K562 (cell line): ENCODE results near the gene HTR2A. TPM values are rescaled to one million over a fixed set of nuclear protein-coding genes. Genes with fewer than 3 reads are reported as not detected.

Source experiments
- ATAC-seq: fragments of 200-7000 bp; cut with Tn5 transposase; 3 replicates; pipeline ENCODE4 v1.9.1; 2020; ENCODE audit warnings: moderate library complexity
- BruUV-seq: library from RNA; stranded (reverse); fragments of 400-500 nt; replicated peaks from 2 replicates; lab custom pipeline; 2021; lab: Mats Ljungman, UMichigan
- CTCF ChIA-PET: fragments of 300-600 bp; formaldehyde crosslinking; extraction: SDS; loops from one replicate; lab custom pipeline; 2021; ENCODE audit warnings: low intra/inter-chr PET ratio; lab: Yijun Ruan, JAX
- POLR2A ChIA-PET: fragments of 300-600, 350-650 bp; sonication (Branson Sonifier 250); formaldehyde crosslinking; extraction: SDS; loops from one replicate; lab custom pipeline; 2021; ENCODE audit warnings: antibody characterized with exemption, inconsistent platforms; lab: Yijun Ruan, JAX
- DNase-seq, 4 experiments: peaks; one replicate each; pipeline versions ENCODE4 v3.0.0 to v3.0.0-alpha.2; 2011 to 2018; ENCODE audit warnings: low spot score in 3 of 4, mixed read lengths in 3 of 4; ENCODE audit errors: extremely low read depth in 1 of 4
- FAIRE-seq: peaks from 2 replicates; lab custom pipeline; 2011; peaks lifted over from hg19 to GRCh38; lab: Jason Lieb, UNC
- H2AFZ ChIP-seq: 2 replicates; pipeline ENCODE4 v1.6.0; 2011; ENCODE audit warnings: low read depth, low read length, control low read depth, inconsistent platforms
- H3K27ac ChIP-seq: fragments of 200-600 bp; 3 replicates; pipeline ENCODE4 v1.8.0; 2011; ENCODE audit warnings: low read depth, mild to moderate bottlenecking, control low read depth, inconsistent platforms, low read length, moderate library complexity, mixed read lengths; ENCODE audit errors: extremely low read depth
- H3K27me3 ChIP-seq, 2 experiments: fragments of 300-600 bp in 1 of 2; 2 replicates in 1 of 2; 3 replicates in 1 of 2; pipeline versions ENCODE4 v1.6.0 to v1.8.0; 2011; ENCODE audit warnings: inconsistent platforms in 2 of 2, low read length in 2 of 2, mild to moderate bottlenecking in 1 of 2, mixed read lengths in 1 of 2, moderate library complexity in 1 of 2; ENCODE audit not compliant: control insufficient read depth in 2 of 2, insufficient read depth in 2 of 2
- H3K36me3 ChIP-seq: fragments of 300-600 bp; 3 replicates; pipeline ENCODE4 v1.8.0; 2011; ENCODE audit warnings: mild to moderate bottlenecking, low read length, inconsistent platforms; ENCODE audit not compliant: control insufficient read depth, insufficient read depth
- H3K4me1 ChIP-seq, 2 experiments: fragments of 200-600 bp in 1 of 2; replicated peaks in 1 of 2; 2 replicates in 1 of 2; 3 replicates in 1 of 2; pipeline versions ENCODE4 v1.5.1 to v1.8.0; 2011; ENCODE audit warnings: inconsistent platforms in 2 of 2, low read length in 2 of 2, mild to moderate bottlenecking in 1 of 2, mixed read lengths in 1 of 2, moderate library complexity in 1 of 2; ENCODE audit not compliant: control insufficient read depth in 2 of 2, insufficient read depth in 2 of 2
- H3K4me2 ChIP-seq: 2 replicates; pipeline ENCODE4 v1.6.1; 2011; ENCODE audit warnings: low read length, control low read depth, inconsistent platforms, mixed read lengths; ENCODE audit not compliant: insufficient read depth
- H3K4me3 ChIP-seq: fragments of 200-600 bp; sonication (generic), shearing (Covaris generic); 2 replicates; pipeline ENCODE4 v1.5.1; 2016; ENCODE audit warnings: control low read depth, inconsistent platforms
- H3K79me2 ChIP-seq: fragments of 200-600 bp; 3 replicates; pipeline ENCODE4 v1.8.0; 2011; ENCODE audit warnings: low read length, inconsistent platforms; ENCODE audit not compliant: control insufficient read depth, insufficient read depth
- H3K9ac ChIP-seq, 2 experiments: 2 replicates each; pipeline versions ENCODE4 v1.6.0 to v1.6.1; 2011; ENCODE audit warnings: low read depth in 2 of 2, low read length in 2 of 2, control low read depth in 1 of 2, inconsistent platforms in 1 of 2, mild to moderate bottlenecking in 1 of 2, mixed read lengths in 1 of 2; ENCODE audit not compliant: insufficient read depth in 1 of 2
- H3K9me1 ChIP-seq: one replicate; pipeline ENCODE4 v1.6.0; 2011; ENCODE audit warnings: inconsistent platforms, mild to moderate bottlenecking, low read length, moderate library complexity; ENCODE audit not compliant: control insufficient read depth, insufficient read depth
- H3K9me3 ChIP-seq: replicated peaks from 2 replicates; pipeline ENCODE4 v1.5.1; 2011; ENCODE audit warnings: low read depth, low read length, inconsistent platforms; ENCODE audit not compliant: control insufficient read depth, insufficient read depth
- H4K20me1 ChIP-seq: replicated peaks from 2 replicates; pipeline ENCODE4 v1.6.1; 2011; ENCODE audit warnings: low read length, inconsistent platforms, mixed read lengths; ENCODE audit not compliant: control insufficient read depth, insufficient read depth
- ZNF263 ChIP-seq: sonication (generic); formaldehyde crosslinking; IDR thresholded peaks from 2 replicates; pipeline ENCODE4 v1.8.0; 2022; ENCODE audit warnings: mild to moderate bottlenecking, missing genetic modification reagents, borderline replicate concordance
- ZNF274 ChIP-seq: IDR thresholded peaks from 2 replicates; pipeline ENCODE4 v1.6.1; 2011; ENCODE audit warnings: low read depth, mild to moderate bottlenecking, low read length, moderate library complexity, borderline replicate concordance
- WGBS: fragments of 100-300 bp; shearing (Covaris generic); methylation state at CpG from one replicate; pipeline ENCODE4 v1.1.6; 2016; ENCODE audit warnings: low coverage, mixed read lengths; ENCODE audit not compliant: insufficient coverage; ENCODE audit errors: missing lambda C conversion rate; 5-methylcytosine and 5-hydroxymethylcytosine counted together
- in situ Hi-C: fragments of 300-500 bp; cut with MboI; formaldehyde crosslinking; loops from 4 replicates; pipeline ENCODE4 v1.15.0; 2018; ENCODE audit warnings: inconsistent platforms, mixed read lengths
- intact Hi-C: fragments of 100-400 bp; cut with micrococcal nuclease; formaldehyde crosslinking; loops from 2 replicates; pipeline ENCODE4 v1.14.2; 2022
- polyA plus RNA-seq, 8 experiments: library from polyadenylated mRNA; depleted of rRNA in 4 of 8; stranded (reverse) in 5 of 8; unstranded in 3 of 8; fragments of >200 nt; fragmentation: Nextera tagmentation in 2 of 8; fragmentation: Illumina TruSeq in 1 of 8; extraction: Ambion mirVana in 2 of 8; extraction: Trizol in 1 of 8; gene quantifications; 2 replicates each; pipeline versions ENCODE4 v1.2.1 to v1.2.3, GENCODE V29; 2011 to 2014; ENCODE audit warnings: inconsistent platforms in 1 of 8, missing spikeins in 1 of 8
- total RNA-seq, 7 experiments: library from RNA; depleted of rRNA in 6 of 7; stranded (reverse); fragments of >200 nt in 6 of 7; fragmentation: Illumina TruSeq in 2 of 7; extraction: Trizol in 2 of 7; gene quantifications; 2 replicates each; pipeline versions ENCODE4 v1.2.1 to v1.2.3, GENCODE V29; 2011 to 2021; ENCODE audit warnings: low replicate concordance in 1 of 7
- TF ChIP-seq, protein P1 (sequence below), 2 experiments: fragments of 450-650 bp in 1 of 2; sonication (generic) in 1 of 2; formaldehyde crosslinking in 1 of 2; IDR thresholded peaks; 2 replicates each; pipeline versions ENCODE4 v1.7.1 to v1.9.0; 2016 to 2022; ENCODE audit warnings: inconsistent platforms in 1 of 2, mild to moderate bottlenecking in 1 of 2, missing genetic modification reagents in 1 of 2
- TF ChIP-seq, protein P2 (sequence below): fragments of 250-450 bp; sonication (Bioruptor Pico); IDR thresholded peaks from 2 replicates; pipeline ENCODE4 v1.4.0; 2020; ENCODE audit warnings: mild to moderate bottlenecking

HTR2A gene
- total and polyA plus RNA-seq, 9 of the 15 experiments (the other 6 are each of a cell fraction or from before 2014, with no cell fraction given), result not detected

DNA sequence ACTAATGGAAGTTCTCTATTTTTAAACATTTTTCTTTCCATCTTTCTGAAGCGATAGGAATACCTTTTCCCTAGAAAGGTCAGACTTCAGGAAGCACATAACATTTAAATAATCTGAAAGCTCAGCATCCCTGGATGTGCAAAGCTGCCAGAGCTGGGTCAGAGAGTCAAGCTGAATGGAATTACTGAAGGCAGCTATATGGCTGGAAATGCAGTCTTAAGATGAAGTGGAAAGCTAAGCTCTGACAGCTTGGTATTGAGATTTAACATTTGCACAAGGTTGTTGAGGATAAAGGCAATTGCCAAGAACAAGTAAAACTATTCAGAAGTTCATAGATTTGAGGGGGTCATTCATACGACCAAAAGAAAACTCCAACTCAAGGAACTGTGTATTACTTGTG is 28.8 kb downstream of the HTR2A start:
- intact Hi-C loops, result no loop called here
- no peaks in the 10 kb centered on the region for H3K27me3 ChIP-seq
- ATAC-seq, result no peak
- no peak for FAIRE-seq
- no peak overlapping the region for H3K27ac ChIP-seq
- ChIA-PET CTCF (no interaction called here), POLR2A (no interaction called here)
- H3K9me3 ChIP-seq, result no peaks in the 10 kb centered on the region
- H3K9ac ChIP-seq, result no peak overlapping the region
- H3K4me2 ChIP-seq, result no peak overlapping the region
- BruUV-seq, result no TSS peak
- no peaks in the 10 kb centered on the region for H4K20me1 ChIP-seq
- TF ChIP-seq, protein P1, sequence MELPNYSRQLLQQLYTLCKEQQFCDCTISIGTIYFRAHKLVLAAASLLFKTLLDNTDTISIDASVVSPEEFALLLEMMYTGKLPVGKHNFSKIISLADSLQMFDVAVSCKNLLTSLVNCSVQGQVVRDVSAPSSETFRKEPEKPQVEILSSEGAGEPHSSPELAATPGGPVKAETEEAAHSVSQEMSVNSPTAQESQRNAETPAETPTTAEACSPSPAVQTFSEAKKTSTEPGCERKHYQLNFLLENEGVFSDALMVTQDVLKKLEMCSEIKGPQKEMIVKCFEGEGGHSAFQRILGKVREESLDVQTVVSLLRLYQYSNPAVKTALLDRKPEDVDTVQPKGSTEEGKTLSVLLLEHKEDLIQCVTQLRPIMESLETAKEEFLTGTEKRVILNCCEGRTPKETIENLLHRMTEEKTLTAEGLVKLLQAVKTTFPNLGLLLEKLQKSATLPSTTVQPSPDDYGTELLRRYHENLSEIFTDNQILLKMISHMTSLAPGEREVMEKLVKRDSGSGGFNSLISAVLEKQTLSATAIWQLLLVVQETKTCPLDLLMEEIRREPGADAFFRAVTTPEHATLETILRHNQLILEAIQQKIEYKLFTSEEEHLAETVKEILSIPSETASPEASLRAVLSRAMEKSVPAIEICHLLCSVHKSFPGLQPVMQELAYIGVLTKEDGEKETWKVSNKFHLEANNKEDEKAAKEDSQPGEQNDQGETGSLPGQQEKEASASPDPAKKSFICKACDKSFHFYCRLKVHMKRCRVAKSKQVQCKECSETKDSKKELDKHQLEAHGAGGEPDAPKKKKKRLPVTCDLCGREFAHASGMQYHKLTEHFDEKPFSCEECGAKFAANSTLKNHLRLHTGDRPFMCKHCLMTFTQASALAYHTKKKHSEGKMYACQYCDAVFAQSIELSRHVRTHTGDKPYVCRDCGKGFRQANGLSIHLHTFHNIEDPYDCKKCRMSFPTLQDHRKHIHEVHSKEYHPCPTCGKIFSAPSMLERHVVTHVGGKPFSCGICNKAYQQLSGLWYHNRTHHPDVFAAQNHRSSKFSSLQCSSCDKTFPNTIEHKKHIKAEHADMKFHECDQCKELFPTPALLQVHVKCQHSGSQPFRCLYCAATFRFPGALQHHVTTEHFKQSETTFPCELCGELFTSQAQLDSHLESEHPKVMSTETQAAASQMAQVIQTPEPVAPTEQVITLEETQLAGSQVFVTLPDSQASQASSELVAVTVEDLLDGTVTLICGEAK (IDR thresholded peaks at IDR 0.05), result no peak
- TF ChIP-seq, protein P1 (CRISPR knock-in tag; IDR thresholded peaks at IDR 0.05), result no peak
- no peak for TF ChIP-seq ZNF263 (CRISPR knock-in tag)
- no peak for TF ChIP-seq ZNF274
- TF ChIP-seq, protein P2, sequence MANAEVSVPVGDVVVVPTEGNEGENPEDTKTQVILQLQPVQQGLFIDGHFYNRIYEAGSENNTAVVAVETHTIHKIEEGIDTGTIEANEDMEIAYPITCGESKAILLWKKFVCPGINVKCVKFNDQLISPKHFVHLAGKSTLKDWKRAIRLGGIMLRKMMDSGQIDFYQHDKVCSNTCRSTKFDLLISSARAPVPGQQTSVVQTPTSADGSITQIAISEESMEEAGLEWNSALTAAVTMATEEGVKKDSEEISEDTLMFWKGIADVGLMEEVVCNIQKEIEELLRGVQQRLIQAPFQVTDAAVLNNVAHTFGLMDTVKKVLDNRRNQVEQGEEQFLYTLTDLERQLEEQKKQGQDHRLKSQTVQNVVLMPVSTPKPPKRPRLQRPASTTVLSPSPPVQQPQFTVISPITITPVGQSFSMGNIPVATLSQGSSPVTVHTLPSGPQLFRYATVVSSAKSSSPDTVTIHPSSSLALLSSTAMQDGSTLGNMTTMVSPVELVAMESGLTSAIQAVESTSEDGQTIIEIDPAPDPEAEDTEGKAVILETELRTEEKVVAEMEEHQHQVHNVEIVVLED (CRISPR knock-in tag), result no peak
- no peak overlapping the region for H2AFZ ChIP-seq
- no peaks in the 10 kb centered on the region for H3K79me2 ChIP-seq
- no peaks in the 10 kb centered on the region for H3K9me1 ChIP-seq
- H3K4me1 ChIP-seq, result no peaks in the 10 kb centered on the region
- WGBS, result 0% methylated on average over 2 of the region's 2 CpGs
- in situ Hi-C loops, result no loop called here
- H3K4me3 ChIP-seq, result no peak overlapping the region
- no peak for DNase-seq
- H3K36me3 ChIP-seq, result no peaks in the 10 kb centered on the region
